ENCODE results near the gene PRLH. TPM values are rescaled to one million over a fixed set of nuclear protein-coding genes. Genes with fewer than 3 reads are reported as not detected.

The PRLH gene
- total and polyA plus RNA-seq, 2 of the 13 experiments (the other 11 are each of a cell fraction or from before 2014, with no cell fraction given), result not detected

DNA sequence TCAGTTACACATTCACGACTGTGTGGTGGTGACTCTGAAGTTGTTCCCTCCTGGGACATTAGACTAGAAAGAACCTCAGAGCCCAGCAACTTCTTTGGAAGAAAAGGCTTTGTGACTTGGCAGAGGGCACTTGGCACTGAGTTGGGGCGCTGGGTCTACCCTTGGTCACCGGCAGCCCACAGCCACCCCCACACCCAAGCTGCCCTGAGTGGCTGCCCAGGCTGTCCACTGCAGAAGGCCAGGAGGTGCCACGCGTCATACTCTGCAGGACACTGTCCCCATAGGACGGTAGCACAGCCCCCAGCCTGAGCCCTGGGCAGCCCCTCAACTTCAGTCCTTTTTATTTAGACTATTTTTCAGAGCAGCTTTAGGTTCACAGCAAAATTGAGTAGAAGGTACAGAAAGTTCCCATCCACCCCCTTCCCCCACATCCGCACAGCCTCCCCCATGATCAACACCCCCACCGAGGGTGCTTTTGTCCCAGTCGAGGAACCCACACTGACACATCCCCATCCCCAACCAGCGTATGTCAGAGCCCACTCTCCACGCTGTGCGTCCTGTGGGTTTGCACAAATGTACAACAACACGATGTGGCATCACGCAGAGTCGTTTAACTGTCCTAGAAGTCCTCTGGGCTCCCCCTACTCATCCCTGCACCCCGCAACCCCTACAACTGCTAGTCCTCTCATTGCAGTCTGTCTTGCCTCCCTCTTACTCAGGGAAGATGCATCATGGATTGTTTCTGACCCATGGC is 1.1 kb downstream of the PRLH start (continued):
- TF ChIP-seq, protein P1, sequence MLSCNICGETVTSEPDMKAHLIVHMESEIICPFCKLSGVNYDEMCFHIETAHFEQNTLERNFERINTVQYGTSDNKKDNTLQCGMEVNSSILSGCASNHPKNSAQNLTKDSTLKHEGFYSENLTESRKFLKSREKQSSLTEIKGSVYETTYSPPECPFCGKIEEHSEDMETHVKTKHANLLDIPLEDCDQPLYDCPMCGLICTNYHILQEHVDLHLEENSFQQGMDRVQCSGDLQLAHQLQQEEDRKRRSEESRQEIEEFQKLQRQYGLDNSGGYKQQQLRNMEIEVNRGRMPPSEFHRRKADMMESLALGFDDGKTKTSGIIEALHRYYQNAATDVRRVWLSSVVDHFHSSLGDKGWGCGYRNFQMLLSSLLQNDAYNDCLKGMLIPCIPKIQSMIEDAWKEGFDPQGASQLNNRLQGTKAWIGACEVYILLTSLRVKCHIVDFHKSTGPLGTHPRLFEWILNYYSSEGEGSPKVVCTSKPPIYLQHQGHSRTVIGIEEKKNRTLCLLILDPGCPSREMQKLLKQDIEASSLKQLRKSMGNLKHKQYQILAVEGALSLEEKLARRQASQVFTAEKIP (CRISPR knock-in tag; IDR thresholded peaks at IDR 0.05; ENCODE audit: borderline replicate concordance), result no peak
- no peak for TF ChIP-seq CBX1 (IDR thresholded peaks at IDR 0.05; ENCODE audit: low read depth)

DNA sequence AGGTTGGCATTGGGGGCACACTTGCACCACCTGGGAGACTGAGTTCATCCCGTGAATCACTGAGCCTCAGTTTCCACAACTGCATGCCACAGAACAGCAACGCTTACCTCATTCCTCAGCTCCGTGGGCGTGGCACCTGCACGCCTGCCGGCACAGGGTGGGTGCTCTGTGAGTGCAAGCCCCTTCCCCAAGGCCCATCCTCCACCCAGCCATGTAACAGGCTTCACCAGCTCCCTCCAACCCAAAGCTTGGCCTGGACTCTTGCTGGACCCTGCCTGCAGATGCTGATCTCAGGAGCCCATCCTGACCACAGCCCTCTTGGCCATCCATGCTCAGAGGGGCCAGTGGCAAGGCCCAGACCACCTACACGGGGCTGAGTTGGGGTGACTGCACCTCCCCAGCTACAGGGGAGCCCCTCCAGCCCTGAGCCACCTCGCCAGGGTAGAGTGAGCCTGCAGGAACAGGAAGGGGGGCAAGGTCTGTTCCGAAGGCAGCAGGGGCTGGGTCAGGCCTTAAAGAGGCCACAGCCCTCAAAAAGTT is 1.8 kb downstream of the PRLH start:
- 24% methylated on average over 7 of the region's 9 CpGs for WGBS (ENCODE audit: low lambda C conversion rate)
- no peak for TF ChIP-seq PAWR (CRISPR knock-in tag; IDR thresholded peaks at IDR 0.05; ENCODE audit: borderline replicate concordance)
- H3K4me2 ChIP-seq (ENCODE audit: low read depth, low read length), result no peak overlapping the region
- H3K9ac ChIP-seq (ENCODE audit: insufficient read depth, low read depth, low read length), result no peak overlapping the region
- no peak for FAIRE-seq
- in situ Hi-C loops (cut with HindIII; ENCODE audit: extremely low pct_ligation_motif_present, low pct_unique_long_range_greater_than_20kb), result no loop called here
- peaks cover 15% of the 10 kb centered on the region for H3K4me1 ChIP-seq (ENCODE audit: insufficient read depth, low read length)
- CTCF ChIA-PET (ENCODE audit: low intra/inter-chr PET ratio, low total read pairs), result no interaction called here
- H3K4me3 ChIP-seq (replicated peaks in 1 of 3; ENCODE audit: insufficient read depth in 1 of 3, low read depth in 2 of 3, low read length in 3 of 3), result no peak overlapping the region
- no peak for DNase-seq (ENCODE audit: low spot score)
- no peak overlapping the region for H3K27ac ChIP-seq (ENCODE audit: extremely low read length, insufficient read depth, low read length)
- H2AFZ ChIP-seq (ENCODE audit: low read length), result no peak overlapping the region
- no peaks in the 10 kb centered on the region for H3K79me2 ChIP-seq (ENCODE audit: insufficient read depth, low read length)
- intact Hi-C loops (cut with micrococcal nuclease; ENCODE audit: unreplicated experiment), result no loop called here
- H3K36me3 ChIP-seq (replicated peaks in 1 of 2; ENCODE audit: control insufficient read depth in 1 of 2, insufficient read depth in 2 of 2, low read length in 2 of 2), result no peaks in the 10 kb centered on the region
- ATAC-seq, result no peak
- no TSS peak for BruUV-seq (replicated peaks)
- H3K9me3 ChIP-seq (ENCODE audit: low read length), result no peaks in the 10 kb centered on the region
- peaks cover 0 to 29% of the 10 kb centered on the region in 2 experiments; a peak in 4 of 5 replicates for H3K27me3 ChIP-seq (ENCODE audit: control insufficient read depth in 1 of 2, insufficient read depth in 2 of 2, low read length in 2 of 2)
- POLR2A ChIA-PET, result no interaction called here
- no peaks in the 10 kb centered on the region for H4K20me1 ChIP-seq (ENCODE audit: insufficient read depth, low read length)
